Mesendoderm (in vitro differentiated cells): ENCODE data around the gene SLC25A5.
"Not testable (repeated sequence)": the region's sequence is repeated elsewhere in the genome, so short reads cannot be mapped to it uniquely, and the experiment has no call there.

Experiments
- DNase-seq: peaks from one replicate; pipeline ENCODE4 v3.0.0; 2013
- H2AK5ac ChIP-seq: 2 replicates; pipeline ENCODE4 v1.6.1; 2013; ENCODE audit warnings: low read length, inconsistent platforms
- H2BK120ac ChIP-seq: 2 replicates; pipeline ENCODE4 v1.6.1; 2013; ENCODE audit warnings: low read depth, mild to moderate bottlenecking, low read length, moderate library complexity, mixed read lengths
- H2BK15ac ChIP-seq: replicated peaks from 2 replicates; pipeline ENCODE4 v1.6.1; 2013; ENCODE audit warnings: low read depth, mild to moderate bottlenecking, moderate library complexity
- H2BK5ac ChIP-seq: 2 replicates; pipeline ENCODE4 v1.6.1; 2013; ENCODE audit warnings: low read length, inconsistent platforms
- H3K18ac ChIP-seq: 2 replicates; pipeline ENCODE4 v1.6.1; 2013; ENCODE audit warnings: mild to moderate bottlenecking, low read length, mixed read lengths
- H3K23ac ChIP-seq: one replicate; pipeline ENCODE4 v1.6.1; 2013; ENCODE audit warnings: low read length
- H3K27ac ChIP-seq: 2 replicates; pipeline ENCODE4 v1.5.1; 2013; ENCODE audit warnings: low read depth, mild to moderate bottlenecking, inconsistent platforms, low read length, moderate library complexity
- H3K27me3 ChIP-seq: 2 replicates; pipeline ENCODE4 v1.6.1; 2013; ENCODE audit warnings: low read length, control low read depth, mild to moderate bottlenecking, inconsistent platforms; ENCODE audit not compliant: insufficient read depth, poor library complexity
- H3K36me3 ChIP-seq: 2 replicates; pipeline ENCODE4 v1.6.1; 2013; ENCODE audit warnings: low read length, inconsistent platforms; ENCODE audit not compliant: control insufficient read depth, insufficient read depth
- H3K4ac ChIP-seq: one replicate; pipeline ENCODE4 v1.6.1; 2013; ENCODE audit warnings: low read depth, mild to moderate bottlenecking, low read length, moderate library complexity
- H3K4me1 ChIP-seq: 2 replicates; pipeline ENCODE4 v1.6.1; 2013; ENCODE audit warnings: low read depth, low read length, inconsistent platforms; ENCODE audit not compliant: control insufficient read depth
- H3K4me2 ChIP-seq: 2 replicates; pipeline ENCODE4 v1.6.1; 2013; ENCODE audit warnings: low read length
- H3K4me3 ChIP-seq: 2 replicates; pipeline ENCODE4 v1.5.1; 2013; ENCODE audit warnings: mild to moderate bottlenecking, low read length
- H3K56ac ChIP-seq: one replicate; pipeline ENCODE4 v1.6.1; 2013; ENCODE audit warnings: low read length
- H3K79me1 ChIP-seq: 2 replicates; pipeline ENCODE4 v1.6.1; 2013; ENCODE audit warnings: low read length, inconsistent platforms
- H3K79me2 ChIP-seq: 2 replicates; pipeline ENCODE4 v1.6.1; 2013; ENCODE audit warnings: mild to moderate bottlenecking, low read length; ENCODE audit not compliant: control insufficient read depth, insufficient read depth
- H3K9ac ChIP-seq: 2 replicates; pipeline ENCODE4 v1.6.1; 2013; ENCODE audit warnings: low read length, inconsistent platforms
- H4K5ac ChIP-seq: one replicate; pipeline ENCODE4 v1.6.1; 2013; ENCODE audit warnings: low read length
- H4K8ac ChIP-seq: one replicate; pipeline ENCODE4 v1.6.1; 2013; ENCODE audit warnings: low read depth, mild to moderate bottlenecking, control low read depth, low read length, moderate library complexity
- WGBS: extraction: QIAGEN DNeasy Blood & Tissue Kit; methylation state at CpG from one replicate; pipeline ENCODE4 v1.1.7; 2013; ENCODE audit warnings: low lambda C conversion rate, missing lambda C conversion rate; ENCODE audit not compliant: insufficient coverage; ENCODE audit errors: extremely low coverage; 5-methylcytosine and 5-hydroxymethylcytosine counted together

The SLC25A5 gene

DNA sequence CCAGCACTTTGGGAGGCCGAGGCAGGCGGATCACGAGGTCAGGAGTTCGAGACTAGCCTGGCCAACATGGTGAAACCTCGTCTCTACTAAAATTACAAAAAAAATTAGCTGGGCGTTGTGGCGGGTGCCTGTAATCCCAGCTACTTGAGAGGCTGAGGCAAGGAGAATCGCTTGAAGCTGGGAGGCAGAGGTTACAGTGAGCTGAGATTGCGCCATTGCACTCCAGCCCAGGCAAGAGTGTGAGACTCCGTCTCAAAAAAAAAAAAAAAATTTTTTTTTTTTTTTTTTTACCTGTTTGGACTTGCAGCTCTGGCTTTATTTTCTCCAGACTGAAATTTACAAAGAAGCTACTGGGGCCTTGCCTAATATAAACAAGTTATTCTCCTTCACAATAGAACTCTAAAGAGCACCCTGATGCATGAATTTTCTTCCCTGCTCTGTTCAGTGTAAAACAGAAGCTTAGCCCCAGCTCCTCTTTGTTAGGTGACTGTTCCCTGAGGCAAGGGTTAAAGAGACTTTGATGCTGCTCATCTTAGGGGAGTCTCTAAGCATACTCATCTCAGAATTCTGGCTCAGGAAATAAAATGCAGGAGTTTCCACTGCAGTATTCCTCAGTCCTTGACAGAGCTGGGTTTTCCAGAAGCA, 25.7 kb downstream of the SLC25A5 start:
- not testable (repeated sequence) for H3K4me2 ChIP-seq, H2BK5ac ChIP-seq, H2BK120ac ChIP-seq, H3K27ac ChIP-seq, H4K8ac ChIP-seq, H3K4me1 ChIP-seq, H3K4ac ChIP-seq, DNase-seq, H3K36me3 ChIP-seq, H3K4me3 ChIP-seq, H4K5ac ChIP-seq, H3K23ac ChIP-seq, H3K9ac ChIP-seq, H3K18ac ChIP-seq, H3K79me1 ChIP-seq, H2AK5ac ChIP-seq, H3K27me3 ChIP-seq, H3K56ac ChIP-seq, H2BK15ac ChIP-seq, H3K79me2 ChIP-seq
- no CpG with 5 or more reads among the region's 10 CpGs for WGBS

DNA sequence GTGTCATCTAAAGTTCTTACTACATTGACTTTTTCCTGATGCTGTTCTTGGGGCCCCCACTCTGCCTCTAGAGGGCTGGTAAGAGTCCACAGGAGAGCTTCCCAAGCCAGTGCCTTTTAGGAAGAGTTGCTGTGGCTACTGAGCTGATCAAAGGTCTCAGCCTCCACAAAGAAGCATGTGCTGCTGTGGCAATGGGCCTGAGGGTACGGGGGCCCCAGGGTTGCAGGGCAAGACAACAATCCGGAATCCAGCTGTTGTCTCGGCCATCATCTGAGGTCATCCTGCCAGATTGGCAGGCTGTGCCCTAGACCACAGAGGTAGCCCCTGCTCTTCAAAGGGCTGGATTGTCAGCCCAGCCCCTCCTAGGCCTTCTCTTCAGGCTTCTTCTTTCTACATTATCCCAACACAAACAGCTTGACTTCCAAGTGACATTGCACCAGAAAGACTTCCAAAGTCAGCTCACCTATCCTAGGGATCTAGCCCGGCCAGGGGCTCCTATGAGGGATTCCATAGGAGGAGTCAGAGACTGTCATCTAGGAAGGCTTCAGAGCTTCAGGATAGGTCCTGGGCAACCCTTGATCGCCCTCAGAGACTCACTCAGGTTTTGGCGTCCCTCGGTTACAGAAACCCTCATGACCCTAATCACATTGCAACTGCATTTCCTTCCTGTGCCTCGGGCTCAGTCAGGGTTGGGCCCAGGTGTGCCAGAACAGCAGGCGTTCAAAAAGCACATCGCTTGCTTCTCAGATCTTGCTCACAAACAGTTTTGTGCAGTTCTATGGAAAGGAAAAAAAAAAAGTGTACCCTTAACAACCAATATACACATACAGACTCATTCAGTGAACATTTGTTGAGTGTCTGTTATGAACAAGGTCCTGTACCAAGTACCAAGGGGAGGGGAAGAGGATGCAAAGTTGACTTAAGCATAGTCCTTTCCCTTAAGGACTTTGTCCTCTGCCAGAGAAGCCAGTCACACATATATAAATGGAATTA, 27.8 kb downstream of the SLC25A5 start:
- Histone ChIP-seq H3K9ac (no peak overlapping the region), H3K79me2 (no peaks in the 10 kb centered on the region), H2BK15ac (no peak overlapping the region), H4K8ac (no peak overlapping the region), H2BK5ac (no peak overlapping the region), H3K23ac (no peak overlapping the region), H3K4me1 (no peaks in the 10 kb centered on the region), H3K4ac (no peak overlapping the region), H3K18ac (no peak overlapping the region), H2BK120ac (no peak overlapping the region), H3K56ac (no peak overlapping the region), H3K27ac (no peak overlapping the region), H3K4me2 (no peak overlapping the region), H2AK5ac (no peak overlapping the region), H4K5ac (no peak overlapping the region), H3K79me1 (no peaks in the 10 kb centered on the region), H3K27me3 (no peaks in the 10 kb centered on the region), H3K36me3 (no peaks in the 10 kb centered on the region), H3K4me3 (no peak overlapping the region)
- WGBS = no CpG with 5 or more reads among the region's 10 CpGs
- DNase-seq = no peak

DNA sequence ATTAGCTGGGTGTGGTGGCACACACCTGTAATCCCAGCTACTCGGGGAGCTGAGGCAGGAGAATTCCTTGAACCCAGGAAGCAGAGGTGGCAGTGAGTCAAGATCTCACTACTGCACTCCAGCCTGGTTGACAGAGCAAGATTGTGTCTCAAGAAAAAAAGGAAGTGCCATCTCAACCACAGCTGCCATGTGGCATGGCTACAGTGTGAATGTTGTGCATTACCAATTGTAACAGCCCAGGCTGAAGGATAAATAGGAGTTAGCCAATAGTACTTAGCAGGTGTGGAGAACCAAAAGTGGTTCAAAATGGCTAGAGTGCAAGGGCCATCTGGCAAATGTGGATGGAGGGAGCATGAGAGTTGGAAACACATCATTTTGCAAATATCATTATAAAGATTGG, 28.9 kb downstream of the SLC25A5 start:
- H3K36me3 ChIP-seq = no peaks in the 10 kb centered on the region
- H3K4me1 ChIP-seq = no peaks in the 10 kb centered on the region
- no CpG with 5 or more reads among the region's 1 CpG for WGBS
- H3K9ac ChIP-seq = no peak overlapping the region
- H3K56ac ChIP-seq = no peak overlapping the region
- no peak overlapping the region for H3K27ac ChIP-seq
- H3K79me2 ChIP-seq = no peaks in the 10 kb centered on the region
- H3K27me3 ChIP-seq = no peaks in the 10 kb centered on the region
- no peak overlapping the region for H3K18ac ChIP-seq
- H3K4me2 ChIP-seq = no peak overlapping the region
- no peak overlapping the region for H3K4me3 ChIP-seq
- no peak overlapping the region for H4K5ac ChIP-seq
- no peak for DNase-seq
- H4K8ac ChIP-seq = no peak overlapping the region
- no peak overlapping the region for H2BK15ac ChIP-seq
- no peak overlapping the region for H3K4ac ChIP-seq
- no peak overlapping the region for H2BK5ac ChIP-seq
- H2AK5ac ChIP-seq = no peak overlapping the region
- no peak overlapping the region for H3K23ac ChIP-seq
- no peaks in the 10 kb centered on the region for H3K79me1 ChIP-seq
- H2BK120ac ChIP-seq = no peak overlapping the region

- Histone ChIP-seq H3K4me3 (no peak overlapping the region), H4K5ac (no peak overlapping the region), H2AK5ac (no peak overlapping the region), H3K4me2 (no peak overlapping the region), H3K36me3 (no peaks in the 10 kb centered on the region), H2BK5ac (no peak overlapping the region), H3K23ac (no peak overlapping the region), H3K56ac (no peak overlapping the region), H3K79me2 (no peaks in the 10 kb centered on the region), H2BK120ac (no peak overlapping the region), H3K27ac (no peak overlapping the region), H3K18ac (no peak overlapping the region), H3K27me3 (no peaks in the 10 kb centered on the region), H3K4me1 (no peaks in the 10 kb centered on the region), H3K79me1 (no peaks in the 10 kb centered on the region), H3K4ac (no peak overlapping the region), H4K8ac (no peak overlapping the region), H2BK15ac (no peak overlapping the region), H3K9ac (no peak overlapping the region)
- WGBS = no CpG with 5 or more reads among the region's 13 CpGs
- no peak for DNase-seq
These were observed 32.0 kb downstream of the SLC25A5 start for GRCh38 chrX:119500061-119500800.

GRCh38 chrX:119501511-119502148, 33.4 kb downstream of the SLC25A5 start:
- Histone ChIP-seq H3K27ac (no peak overlapping the region), H4K5ac (no peak overlapping the region), H3K4me3 (no peak overlapping the region), H2BK15ac (no peak overlapping the region), H3K36me3 (no peaks in the 10 kb centered on the region), H3K4me2 (no peak overlapping the region), H3K9ac (no peak overlapping the region), H4K8ac (no peak overlapping the region), H2BK5ac (no peak overlapping the region), H3K56ac (no peak overlapping the region), H3K18ac (no peak overlapping the region), H2AK5ac (no peak overlapping the region), H3K4ac (no peak overlapping the region), H3K79me2 (no peaks in the 10 kb centered on the region), H3K79me1 (no peaks in the 10 kb centered on the region), H3K27me3 (no peaks in the 10 kb centered on the region), H2BK120ac (no peak overlapping the region), H3K4me1 (no peaks in the 10 kb centered on the region), H3K23ac (no peak overlapping the region)
- no peak for DNase-seq
- no CpG with 5 or more reads among the region's 7 CpGs for WGBS
